ENCODE data around the gene AKT1S1. TPM values are rescaled to one million over a fixed set of nuclear protein-coding genes. Genes with fewer than 3 reads are reported as not detected.

Gene AKT1S1
- total and polyA plus RNA-seq, 7 donors, result 48.0 to 103 (median 57.7) TPM

- intact Hi-C loops (cut with DNase I), result loop anchor here in 1 of 2 donors (5.0 kb wide), 1 partner anchor 37 kb away; the partner anchor contains the start of gene MED25
- Histone ChIP-seq H3K4me1 (peaks cover 24% of the 10 kb centered on the region), H3K4me3 (peak overlapping the region; percentile 96), H3K27me3 (ENCODE audit: insufficient read depth in 3 of 3, low read length in 2 of 3) (no peaks in the 10 kb centered on the region), H3K27ac (peak overlapping the region; percentile 100), H3K36me3 (ENCODE audit: insufficient read depth in 1 of 2, low read depth in 1 of 2) (peaks cover 3 to 48% of the 10 kb centered on the region in 2 donors), H3K9me3 (no peaks in the 10 kb centered on the region)
- TF ChIP-seq CTCF (IDR thresholded peaks at IDR 0.05), result no peak
- DNase-seq (no peak), ATAC-seq (no peak)
- WGBS, 3 donors, result 73 to 86% (median 80%) methylated on average over 10 of the region's 10 CpGs
Observed at GRCh38 chr19:49853852-49854377, 23.2 kb downstream of the AKT1S1 start.

GRCh38 chr19:49852631-49853126 is 24.5 kb downstream of the AKT1S1 start:
- H3K27me3 ChIP-seq (ENCODE audit: insufficient read depth in 3 of 3, low read length in 2 of 3), result no peaks in the 10 kb centered on the region
- no peaks in the 10 kb centered on the region for H3K9me3 ChIP-seq
- 62 to 70% (median 66%) methylated on average over 14 of the region's 14 CpGs for WGBS, 3 donors
- H3K4me3 ChIP-seq, result peak overlapping the region; percentile 96
- peaks cover 28% of the 10 kb centered on the region for H3K4me1 ChIP-seq
- ATAC-seq (no peak), DNase-seq (no peak)
- no peak for TF ChIP-seq CTCF (IDR thresholded peaks at IDR 0.05)
- peak overlapping the region; percentile 100 for H3K27ac ChIP-seq
- H3K36me3 ChIP-seq (ENCODE audit: insufficient read depth in 1 of 2, low read depth in 1 of 2), result peaks cover 3 to 36% of the 10 kb centered on the region in 2 donors
- intact Hi-C loops (cut with DNase I), result loop anchor here in 1 of 2 donors (5.0 kb wide), 1 partner anchor 35 kb away; the partner anchor contains the start of gene MED25

- H3K27ac ChIP-seq, result peak overlapping the region; percentile 100
- intact Hi-C loops (cut with DNase I), result loop anchor here in 1 of 2 donors (5.0 kb wide), 1 partner anchor 34 kb away; the partner anchor contains the start of gene MED25
- ATAC-seq (peak in 1 of 4 donors; percentile 7), DNase-seq (no peak)
- H3K4me1 ChIP-seq, result peaks cover 28% of the 10 kb centered on the region
- H3K9me3 ChIP-seq, result no peaks in the 10 kb centered on the region
- TF ChIP-seq CTCF (IDR thresholded peaks at IDR 0.05), result no peak
- 1 to 4% (median 2%) methylated on average over 41 to 76 of the region's 78 CpGs for WGBS, 3 donors
- peaks cover 3 to 26% of the 10 kb centered on the region in 2 donors for H3K36me3 ChIP-seq (ENCODE audit: insufficient read depth in 1 of 2, low read depth in 1 of 2)
- H3K4me3 ChIP-seq, result peak overlapping the region; percentile 96
- H3K27me3 ChIP-seq (ENCODE audit: insufficient read depth in 3 of 3, low read length in 2 of 3), result no peaks in the 10 kb centered on the region
Observed at GRCh38 chr19:49851456-49852259, 25.5 kb downstream of the AKT1S1 start.

- H3K4me3 ChIP-seq, result peak within 1 kb of the TSS; percentile 96
- H3K27ac ChIP-seq, result peak within 1 kb of the TSS; percentile 100
- H3K27me3 ChIP-seq (ENCODE audit: insufficient read depth in 3 of 3, low read length in 2 of 3), result no peaks in the 10 kb centered on the region
- WGBS, 3 donors, result 0 to 2% (median 1%) methylated on average over 55 to 98 of the region's 98 CpGs
- ATAC-seq (peak; percentile 92 to 96 (median 94)), DNase-seq (peak; percentile 91 to 97)
- intact Hi-C loops (cut with DNase I), result loop anchor here in 1 of 2 donors (5.0 kb wide), 1 partner anchor 33 kb away; the partner anchor contains the start of gene MED25
- peaks cover 0 to 16% of the 10 kb centered on the region in 2 donors for H3K36me3 ChIP-seq (ENCODE audit: insufficient read depth in 1 of 2, low read depth in 1 of 2)
- no peaks in the 10 kb centered on the region for H3K9me3 ChIP-seq
- TF ChIP-seq CTCF (IDR thresholded peaks at IDR 0.05), result no peak
- H3K4me1 ChIP-seq, result peaks cover 28% of the 10 kb centered on the region
Observed at GRCh38 chr19:49850487-49851342, 26.4 kb downstream of the AKT1S1 start, which contains the start of gene PTOV1. PTOV1 (plus strand) TSS chr19:49851159.

Measured in psoas muscle (tissue), 8 donors.